ENCODE measurements around the gene PPFIBP2. TPM values are rescaled to one million over a fixed set of nuclear protein-coding genes. Genes with fewer than 3 reads are reported as not detected.

PPFIBP2 gene
- total and polyA plus RNA-seq, 2 of the 13 experiments (the other 11 are each of a cell fraction or from before 2014, with no cell fraction given): 15.0 to 52.5 TPM

GRCh38 chr11:7597620-7598019 is 83.8 kb downstream of the PPFIBP2 start:
- ChIA-PET CTCF (ENCODE audit: low intra/inter-chr PET ratio, low total read pairs) (no interaction called here), POLR2A (interaction anchor here (1.3 kb wide), 1 partner anchor 8 kb away, joined by 3 read pairs; no protein-coding TSS in a partner anchor)
- H4K20me1 ChIP-seq (ENCODE audit: insufficient read depth, low read length): no peaks in the 10 kb centered on the region
- no peak overlapping the region for H2AFZ ChIP-seq (ENCODE audit: low read length)
- intact Hi-C loops (cut with micrococcal nuclease; ENCODE audit: unreplicated experiment) (no loop called here), in situ Hi-C loops (cut with HindIII; ENCODE audit: extremely low pct_ligation_motif_present, low pct_unique_long_range_greater_than_20kb) (no loop called here)
- H3K4me1 ChIP-seq (ENCODE audit: insufficient read depth, low read length): peaks cover 38% of the 10 kb centered on the region
- no peak overlapping the region for H3K27ac ChIP-seq (ENCODE audit: extremely low read length, insufficient read depth, low read length)
- H3K4me3 ChIP-seq (replicated peaks in 1 of 3; ENCODE audit: insufficient read depth in 1 of 3, low read depth in 2 of 3, low read length in 3 of 3): no peak overlapping the region
- DNase-seq (ENCODE audit: low spot score): no peak
- TF ChIP-seq TBX3 (IDR thresholded peaks at IDR 0.05; ENCODE audit: borderline replicate concordance): no peak
- no peak for TF ChIP-seq NAIF1 (CRISPR knock-in tag; IDR thresholded peaks at IDR 0.05; ENCODE audit: borderline replicate concordance)
- no peak for TF ChIP-seq PREB (CRISPR knock-in tag; IDR thresholded peaks at IDR 0.05)
- no peak overlapping the region for H3K9ac ChIP-seq (ENCODE audit: insufficient read depth, low read depth, low read length)
- FAIRE-seq: no peak
- no peak for ATAC-seq
- no peak overlapping the region for H3K4me2 ChIP-seq (ENCODE audit: low read depth, low read length)
- WGBS (ENCODE audit: low lambda C conversion rate): 82% methylated on average over 8 of the region's 8 CpGs
- no peaks in the 10 kb centered on the region for H3K27me3 ChIP-seq (ENCODE audit: control insufficient read depth in 1 of 2, insufficient read depth in 2 of 2, low read length in 2 of 2)
- no peaks in the 10 kb centered on the region for H3K9me3 ChIP-seq (ENCODE audit: low read length)
- BruUV-seq (replicated peaks): no TSS peak
- no peaks in the 10 kb centered on the region for H3K79me2 ChIP-seq (ENCODE audit: insufficient read depth, low read length)
- H3K36me3 ChIP-seq (replicated peaks in 1 of 2; ENCODE audit: control insufficient read depth in 1 of 2, insufficient read depth in 2 of 2, low read length in 2 of 2): peaks cover 11 to 37% of the 10 kb centered on the region in 2 experiments

GRCh38 chr11:7599209-7599608 is 85.4 kb downstream of the PPFIBP2 start:
- H3K9me3 ChIP-seq (ENCODE audit: low read length): no peaks in the 10 kb centered on the region
- no peak overlapping the region for H2AFZ ChIP-seq (ENCODE audit: low read length)
- H3K36me3 ChIP-seq (replicated peaks in 1 of 2; ENCODE audit: control insufficient read depth in 1 of 2, insufficient read depth in 2 of 2, low read length in 2 of 2): peaks cover 11 to 29% of the 10 kb centered on the region in 2 experiments; a peak in 4 of 5 replicates
- H3K27ac ChIP-seq (ENCODE audit: extremely low read length, insufficient read depth, low read length): no peak overlapping the region
- no TSS peak for BruUV-seq (replicated peaks)
- no peak for ATAC-seq
- WGBS (ENCODE audit: low lambda C conversion rate): 93% methylated on average over 2 of the region's 2 CpGs
- no peak for FAIRE-seq
- H3K9ac ChIP-seq (ENCODE audit: insufficient read depth, low read depth, low read length): no peak overlapping the region
- CTCF ChIA-PET (ENCODE audit: low intra/inter-chr PET ratio, low total read pairs): no interaction called here
- H3K4me2 ChIP-seq (ENCODE audit: low read depth, low read length): no peak overlapping the region
- no peaks in the 10 kb centered on the region for H4K20me1 ChIP-seq (ENCODE audit: insufficient read depth, low read length)
- no peak for DNase-seq (ENCODE audit: low spot score)
- POLR2A ChIA-PET: interaction anchor here (2.9 to 8.2 kb wide), 2 partner anchors 14 to 25 kb away, joined by 22 to 115 read pairs; no protein-coding TSS in a partner anchor
- intact Hi-C loops (cut with micrococcal nuclease; ENCODE audit: unreplicated experiment) (no loop called here), in situ Hi-C loops (cut with HindIII; ENCODE audit: extremely low pct_ligation_motif_present, low pct_unique_long_range_greater_than_20kb) (no loop called here)
- peaks cover 54% of the 10 kb centered on the region for H3K4me1 ChIP-seq (ENCODE audit: insufficient read depth, low read length)
- no peak overlapping the region for H3K4me3 ChIP-seq (replicated peaks in 1 of 3; ENCODE audit: insufficient read depth in 1 of 3, low read depth in 2 of 3, low read length in 3 of 3)
- no peaks in the 10 kb centered on the region for H3K79me2 ChIP-seq (ENCODE audit: insufficient read depth, low read length)
- H3K27me3 ChIP-seq (ENCODE audit: control insufficient read depth in 1 of 2, insufficient read depth in 2 of 2, low read length in 2 of 2): no peaks in the 10 kb centered on the region
- TF ChIP-seq ZNF605 (CRISPR knock-in tag; IDR thresholded peaks at IDR 0.05) (no peak), ZNF562 (CRISPR knock-in tag; IDR thresholded peaks at IDR 0.05; ENCODE audit: borderline replicate concordance) (no peak), UBTF (CRISPR knock-in tag; IDR thresholded peaks at IDR 0.05) (no peak), NCOA5 (CRISPR knock-in tag; IDR thresholded peaks at IDR 0.05) (no peak), BORCS8-MEF2B (CRISPR knock-in tag; IDR thresholded peaks at IDR 0.05) (no peak), ELF1 (CRISPR knock-in tag; IDR thresholded peaks at IDR 0.05) (no peak), ZNF569 (CRISPR knock-in tag; IDR thresholded peaks at IDR 0.05; ENCODE audit: borderline replicate concordance) (no peak), CCAR2 (optimal IDR thresholded peaks at IDR 0.05; ENCODE audit: low read depth, low read length) (no peak), RARG (CRISPR knock-in tag; IDR thresholded peaks at IDR 0.05; ENCODE audit: low read depth) (no peak), ZNF468 (CRISPR knock-in tag; IDR thresholded peaks at IDR 0.05) (no peak), ZNF567 (CRISPR knock-in tag; IDR thresholded peaks at IDR 0.05; ENCODE audit: borderline replicate concordance) (no peak), ZNF431 (CRISPR knock-in tag; IDR thresholded peaks at IDR 0.05; ENCODE audit: borderline replicate concordance, low read depth) (no peak), ZNF547 (CRISPR knock-in tag; IDR thresholded peaks at IDR 0.05) (no peak), NBN (conservative IDR thresholded peaks at IDR 0.05) (no peak), ZFP82 (CRISPR knock-in tag; IDR thresholded peaks at IDR 0.05; ENCODE audit: borderline replicate concordance) (no peak)
